Bronchial epithelial cell (primary cell): ENCODE data around the gene MUC21. TPM values are rescaled to one million over a fixed set of nuclear protein-coding genes. Genes with fewer than 3 reads are reported as not detected.

Source experiments
- DNase-seq: peaks from one replicate; pipeline ENCODE4 v3.0.0-alpha.2; 2010; ENCODE audit warnings: low read depth
- FAIRE-seq: peaks from 2 replicates; lab custom pipeline; 2011; peaks lifted over from hg19 to GRCh38; lab: Jason Lieb, UNC
- H3K27me3 ChIP-seq: 2 replicates; pipeline ENCODE4 v1.5.1; 2011; ENCODE audit warnings: low read length; ENCODE audit not compliant: control insufficient read depth, insufficient read depth
- H3K36me3 ChIP-seq: 2 replicates; pipeline ENCODE4 v1.5.1; 2011; ENCODE audit warnings: low read length; ENCODE audit not compliant: control insufficient read depth, insufficient read depth
- H3K4me3 ChIP-seq: 2 replicates; pipeline ENCODE4 v1.5.1; 2011; ENCODE audit warnings: mild to moderate bottlenecking, low read depth, low read length, control low read depth
- CTCF ChIP-seq: IDR thresholded peaks from 2 replicates; pipeline ENCODE4 v1.5.1; 2011; ENCODE audit warnings: mild to moderate bottlenecking, moderate library complexity, low read length, control low read depth, inconsistent platforms; ENCODE audit not compliant: insufficient read depth, severe bottlenecking
- total RNA-seq: library from RNA; depleted of rRNA; stranded (reverse); fragments of >200 nt; gene quantifications from 2 replicates; pipeline ENCODE4 v1.2.1, GENCODE V29; 2014

Gene MUC21
- total RNA-seq, 1 donor from 2014 or later = 0.53 TPM

GRCh38 chr6:30942338-30943060, 41.0 kb upstream of the MUC21 start:
- H3K4me3 ChIP-seq = no peak overlapping the region
- FAIRE-seq (no peak), DNase-seq (peak; percentile 82)
- peaks cover 1% of the 10 kb centered on the region for H3K27me3 ChIP-seq
- TF ChIP-seq CTCF = peak; percentile 72
- no peaks in the 10 kb centered on the region for H3K36me3 ChIP-seq

- Histone ChIP-seq H3K27me3 (peaks cover 1% of the 10 kb centered on the region), H3K4me3 (no peak overlapping the region), H3K36me3 (no peaks in the 10 kb centered on the region)
- no peak for TF ChIP-seq CTCF
- no peak for DNase-seq
- FAIRE-seq = no peak
These were observed 39.5 kb upstream of the MUC21 start for GRCh38 chr6:30944051-30944450.

GRCh38 chr6:30945281-30945680, 38.2 kb upstream of the MUC21 start:
- TF ChIP-seq CTCF = no peak
- no peak for FAIRE-seq
- no peaks in the 10 kb centered on the region for H3K36me3 ChIP-seq
- no peak for DNase-seq
- H3K27me3 ChIP-seq = peaks cover 1% of the 10 kb centered on the region
- H3K4me3 ChIP-seq = no peak overlapping the region

- Histone ChIP-seq H3K27me3 (peaks cover 6% of the 10 kb centered on the region), H3K36me3 (no peaks in the 10 kb centered on the region), H3K4me3 (no peak overlapping the region)
- no peak for TF ChIP-seq CTCF
- DNase-seq (no peak), FAIRE-seq (no peak)
These were observed 36.3 kb upstream of the MUC21 start for GRCh38 chr6:30947231-30947630.

GRCh38 chr6:30948811-30949210, 34.7 kb upstream of the MUC21 start:
- Histone ChIP-seq H3K4me3 (no peak overlapping the region), H3K27me3 (peaks cover 6% of the 10 kb centered on the region), H3K36me3 (no peaks in the 10 kb centered on the region)
- FAIRE-seq = no peak
- TF ChIP-seq CTCF = no peak
- DNase-seq = no peak
